ENCODE measurements around the gene SLC35A3.
A peak's percentile ranks its signal among the peaks of the same experiment; 100 is the strongest.
"Not testable (repeated sequence)": the region's sequence is repeated elsewhere in the genome, so short reads cannot be mapped to it uniquely, and the experiment has no call there.

The SLC35A3 gene

GRCh38 chr1:99969729-99970621 lies at the start of gene SLC35A3:
TSS of gene SLC35A3 (plus strand) at chr1:99969996. CDS start at chr1:99993555, 23,559 bp downstream.
- peak; percentile 50 for DNase-seq (ENCODE audit: low read depth, low spot score)

- no peak for DNase-seq (ENCODE audit: low read depth, low spot score)
Observed at GRCh38 chr1:99934801-99935200, 35.0 kb upstream of the SLC35A3 start.

- DNase-seq (ENCODE audit: low read depth, low spot score): no peak
Observed at GRCh38 chr1:99935534-99935933, 34.3 kb upstream of the SLC35A3 start.

GRCh38 chr1:99936071-99936470 lies 33.7 kb upstream of the SLC35A3 start:
- DNase-seq (ENCODE audit: low read depth, low spot score): no peak

GRCh38 chr1:99942723-99943122 lies 27.1 kb upstream of the SLC35A3 start:
- DNase-seq (ENCODE audit: low read depth, low spot score): no peak

- DNase-seq (ENCODE audit: low read depth, low spot score): no peak
Observed at GRCh38 chr1:99943223-99943794, 26.5 kb upstream of the SLC35A3 start.

GRCh38 chr1:99944192-99944591 lies 25.6 kb upstream of the SLC35A3 start:
- DNase-seq (ENCODE audit: low read depth, low spot score): no peak

- DNase-seq (ENCODE audit: low read depth, low spot score): no peak
Observed at GRCh38 chr1:99945174-99945573, 24.6 kb upstream of the SLC35A3 start.

GRCh38 chr1:99950486-99950885 lies 19.3 kb upstream of the SLC35A3 start:
- DNase-seq (ENCODE audit: low read depth, low spot score): no peak

GRCh38 chr1:99952522-99952921 lies 17.3 kb upstream of the SLC35A3 start:
- no peak for DNase-seq (ENCODE audit: low read depth, low spot score)

GRCh38 chr1:99955375-99955774 lies 14.4 kb upstream of the SLC35A3 start:
- no peak for DNase-seq (ENCODE audit: low read depth, low spot score)

GRCh38 chr1:99956755-99957154 lies 13.0 kb upstream of the SLC35A3 start:
- no peak for DNase-seq (ENCODE audit: low read depth, low spot score)

- DNase-seq (ENCODE audit: low read depth, low spot score): no peak
Observed at GRCh38 chr1:99957818-99958217, 12.0 kb upstream of the SLC35A3 start.

GRCh38 chr1:99959189-99959705 lies 10.5 kb upstream of the SLC35A3 start:
- not testable (repeated sequence) for DNase-seq (ENCODE audit: low read depth, low spot score)

- DNase-seq (ENCODE audit: low read depth, low spot score): not testable (repeated sequence)
Observed at GRCh38 chr1:99960260-99960659, 9.5 kb upstream of the SLC35A3 start.

GRCh38 chr1:99963041-99963795 lies 6.6 kb upstream of the SLC35A3 start:
- DNase-seq (ENCODE audit: low read depth, low spot score): no peak

GRCh38 chr1:99964806-99965205 lies 5.0 kb upstream of the SLC35A3 start:
- DNase-seq (ENCODE audit: low read depth, low spot score): no peak

GRCh38 chr1:99965646-99966375 lies 4.0 kb upstream of the SLC35A3 start:
- no peak for DNase-seq (ENCODE audit: low read depth, low spot score)

- DNase-seq (ENCODE audit: low read depth, low spot score): no peak
Observed at GRCh38 chr1:99968214-99968613, 1.6 kb upstream of the SLC35A3 start.

GRCh38 chr1:99969260-99969728 lies 502 bp upstream of the SLC35A3 start:
- no peak for DNase-seq (ENCODE audit: low read depth, low spot score)

- no peak for DNase-seq (ENCODE audit: low read depth, low spot score)
Observed at GRCh38 chr1:99970713-99971255, 988 bp downstream of the SLC35A3 start.

Measured in activated CD4-positive, CD25-positive, alpha-beta regulatory T cell treated with anti-CD3 and anti-CD28 coated beads, Interleukin-2, amount 50 U/mL, for 16 hours (primary cell).